ENCODE data around the gene BRIP1.

BRIP1 gene

GRCh38 chr17:61739002-61739401, 124.3 kb downstream of the BRIP1 start:
- Histone ChIP-seq H3K9me3 (ENCODE audit: insufficient read depth, low read length) (peaks cover 18% of the 10 kb centered on the region), H3K4me2 (ENCODE audit: low read length) (no peak overlapping the region), H3K4me1 (ENCODE audit: low read length) (no peaks in the 10 kb centered on the region), H3K27me3 (ENCODE audit: low read depth, low read length) (no peaks in the 10 kb centered on the region), H3K4me3 (ENCODE audit: low read length) (no peak overlapping the region), H3K9ac (ENCODE audit: low read length) (no peak overlapping the region), H4K20me1 (ENCODE audit: insufficient read depth, low read length) (no peaks in the 10 kb centered on the region), H2AFZ (ENCODE audit: low read depth, low read length) (no peak overlapping the region), H3K36me3 (replicated peaks; ENCODE audit: low read depth, low read length) (peaks cover 53% of the 10 kb centered on the region), H3K79me2 (ENCODE audit: low read length) (no peaks in the 10 kb centered on the region), H3K27ac (ENCODE audit: low read length) (no peak overlapping the region)
- TF ChIP-seq CTCF (IDR thresholded peaks at IDR 0.05; ENCODE audit: low read depth, low read length) (no peak), EZH2phosphoT487 (IDR thresholded peaks at IDR 0.05; ENCODE audit: low read depth) (no peak)

DNA sequence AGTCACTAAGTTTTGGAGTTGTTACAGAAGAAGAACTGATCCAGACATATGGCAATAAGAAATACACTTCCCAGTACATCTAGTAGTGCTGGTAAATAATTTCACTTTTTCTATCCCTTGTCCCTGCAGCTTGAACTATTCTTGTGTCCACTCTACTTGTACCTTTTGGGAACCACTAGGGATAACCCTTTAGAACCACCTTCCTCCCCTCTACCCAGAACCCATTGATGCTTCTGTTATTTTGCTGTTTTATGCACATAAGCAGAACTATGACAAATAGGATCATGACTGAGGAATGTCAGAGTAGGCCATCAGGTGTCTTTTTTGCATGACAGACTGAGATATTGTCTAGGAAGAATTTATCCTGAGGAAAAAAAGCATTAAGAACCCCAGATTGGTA, 125.1 kb downstream of the BRIP1 start:
- H3K79me2 ChIP-seq (ENCODE audit: low read length) = no peaks in the 10 kb centered on the region
- no peak overlapping the region for H3K9ac ChIP-seq (ENCODE audit: low read length)
- H3K4me1 ChIP-seq (ENCODE audit: low read length) = no peaks in the 10 kb centered on the region
- peaks cover 53% of the 10 kb centered on the region for H3K36me3 ChIP-seq (replicated peaks; ENCODE audit: low read depth, low read length)
- TF ChIP-seq CTCF (IDR thresholded peaks at IDR 0.05; ENCODE audit: low read depth, low read length) (no peak), EZH2phosphoT487 (IDR thresholded peaks at IDR 0.05; ENCODE audit: low read depth) (no peak)
- peaks cover 18% of the 10 kb centered on the region for H3K9me3 ChIP-seq (ENCODE audit: insufficient read depth, low read length)
- H3K27me3 ChIP-seq (ENCODE audit: low read depth, low read length) = no peaks in the 10 kb centered on the region
- no peak overlapping the region for H3K4me2 ChIP-seq (ENCODE audit: low read length)
- H2AFZ ChIP-seq (ENCODE audit: low read depth, low read length) = no peak overlapping the region
- no peak overlapping the region for H3K4me3 ChIP-seq (ENCODE audit: low read length)
- H3K27ac ChIP-seq (ENCODE audit: low read length) = no peak overlapping the region
- no peaks in the 10 kb centered on the region for H4K20me1 ChIP-seq (ENCODE audit: insufficient read depth, low read length)

GRCh38 chr17:61737820-61738219, 125.5 kb downstream of the BRIP1 start:
- H3K79me2 ChIP-seq (ENCODE audit: low read length) = no peaks in the 10 kb centered on the region
- no peak overlapping the region for H3K9ac ChIP-seq (ENCODE audit: low read length)
- peaks cover 52% of the 10 kb centered on the region for H3K36me3 ChIP-seq (replicated peaks; ENCODE audit: low read depth, low read length)
- peaks cover 18% of the 10 kb centered on the region for H3K9me3 ChIP-seq (ENCODE audit: insufficient read depth, low read length)
- H2AFZ ChIP-seq (ENCODE audit: low read depth, low read length) = no peak overlapping the region
- H3K27ac ChIP-seq (ENCODE audit: low read length) = no peak overlapping the region
- H3K4me2 ChIP-seq (ENCODE audit: low read length) = no peak overlapping the region
- TF ChIP-seq EZH2phosphoT487 (IDR thresholded peaks at IDR 0.05; ENCODE audit: low read depth) (no peak), CTCF (IDR thresholded peaks at IDR 0.05; ENCODE audit: low read depth, low read length) (no peak)
- no peak overlapping the region for H3K4me3 ChIP-seq (ENCODE audit: low read length)
- H4K20me1 ChIP-seq (ENCODE audit: insufficient read depth, low read length) = no peaks in the 10 kb centered on the region
- H3K4me1 ChIP-seq (ENCODE audit: low read length) = no peaks in the 10 kb centered on the region
- no peaks in the 10 kb centered on the region for H3K27me3 ChIP-seq (ENCODE audit: low read depth, low read length)

DNA sequence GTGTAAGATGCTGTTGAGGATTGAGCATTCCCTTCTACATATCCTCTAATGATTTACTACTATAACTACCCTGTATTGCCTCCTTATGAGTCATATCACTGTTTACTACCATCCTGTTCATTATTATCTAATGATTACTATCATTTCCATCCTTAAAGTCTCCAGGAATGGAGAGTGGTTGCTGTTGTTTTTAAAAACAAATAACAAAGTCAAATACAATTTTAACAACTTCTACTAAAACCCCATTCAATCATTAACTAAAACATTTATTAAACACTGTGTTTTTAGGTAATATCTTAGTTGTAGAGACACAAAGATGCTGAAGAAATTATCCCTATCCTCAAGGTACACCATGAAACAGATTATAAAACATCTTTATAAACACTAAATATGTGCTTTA, 126.9 kb downstream of the BRIP1 start:
- no peak for TF ChIP-seq EZH2phosphoT487 (IDR thresholded peaks at IDR 0.05; ENCODE audit: low read depth)
- TF ChIP-seq CTCF (IDR thresholded peaks at IDR 0.05; ENCODE audit: low read depth, low read length) = no peak
- no peak overlapping the region for H3K4me2 ChIP-seq (ENCODE audit: low read length)
- no peaks in the 10 kb centered on the region for H3K4me1 ChIP-seq (ENCODE audit: low read length)
- H3K9ac ChIP-seq (ENCODE audit: low read length) = no peak overlapping the region
- no peak overlapping the region for H2AFZ ChIP-seq (ENCODE audit: low read depth, low read length)
- H3K27me3 ChIP-seq (ENCODE audit: low read depth, low read length) = no peaks in the 10 kb centered on the region
- no peaks in the 10 kb centered on the region for H3K79me2 ChIP-seq (ENCODE audit: low read length)
- H4K20me1 ChIP-seq (ENCODE audit: insufficient read depth, low read length) = no peaks in the 10 kb centered on the region
- peaks cover 39% of the 10 kb centered on the region for H3K36me3 ChIP-seq (replicated peaks; ENCODE audit: low read depth, low read length)
- no peak overlapping the region for H3K27ac ChIP-seq (ENCODE audit: low read length)
- H3K9me3 ChIP-seq (ENCODE audit: insufficient read depth, low read length) = peaks cover 12% of the 10 kb centered on the region
- no peak overlapping the region for H3K4me3 ChIP-seq (ENCODE audit: low read length)

Data from OCI-LY3 (cell line).